Measurements from ENCODE around the gene TSHZ2. TPM values are rescaled to one million over a fixed set of nuclear protein-coding genes. Genes with fewer than 3 reads are reported as not detected.

The TSHZ2 gene
- total RNA-seq, 1 experiment from 2014 or later = not detected

- DNase-seq (ENCODE audit: low spot score) = no peak
- in situ Hi-C loops (cut with HindIII; ENCODE audit: low sequenced_read_pairs) = no loop called here
Observed at GRCh38 chr20:53141201-53142050, 169.3 kb downstream of the TSHZ2 start.

DNA sequence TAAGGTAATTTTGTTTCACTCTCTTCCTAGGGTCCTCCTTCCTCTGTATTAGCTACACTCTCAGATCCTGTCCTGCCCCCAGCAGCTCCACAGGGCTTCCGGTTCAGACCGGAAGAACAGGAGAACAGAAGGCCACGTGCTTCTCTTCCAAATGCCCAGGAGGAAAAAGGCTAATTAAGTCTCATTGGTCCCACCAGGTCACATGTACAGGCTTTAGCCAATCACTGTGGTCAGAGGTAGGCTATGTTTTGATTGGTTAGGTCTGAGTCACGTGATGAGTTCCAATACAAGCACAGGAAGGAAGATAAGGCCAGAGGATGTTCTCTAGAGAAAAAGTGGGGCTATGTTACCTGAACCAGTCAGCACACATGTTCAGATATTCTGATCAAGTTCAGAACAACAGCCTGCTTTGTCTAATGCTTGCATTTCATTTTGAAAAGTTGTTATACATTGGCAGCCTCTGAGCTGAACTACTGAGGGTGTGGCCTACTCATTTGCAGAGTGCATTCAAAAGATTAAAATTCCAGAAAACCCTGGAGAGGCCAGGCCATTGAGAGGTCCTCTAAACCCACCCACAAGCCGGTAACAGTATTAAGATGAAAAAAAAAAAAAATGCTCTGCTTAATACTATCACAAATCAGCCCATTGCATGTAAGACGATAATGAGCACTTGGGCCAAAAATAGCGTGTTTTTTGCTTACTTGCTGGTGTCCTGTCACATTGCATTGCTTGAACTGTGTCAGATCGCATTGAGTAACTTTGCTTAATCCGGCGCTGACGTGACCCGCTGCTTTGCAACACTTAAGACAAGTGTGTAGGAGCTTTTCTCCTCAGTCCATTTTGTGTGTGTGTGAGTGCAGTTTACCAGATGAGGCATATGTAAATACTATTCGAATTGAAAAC lies 170.3 kb downstream of the TSHZ2 start:
- no peak for DNase-seq (ENCODE audit: low spot score)
- in situ Hi-C loops (cut with HindIII; ENCODE audit: low sequenced_read_pairs) = no loop called here

DNA sequence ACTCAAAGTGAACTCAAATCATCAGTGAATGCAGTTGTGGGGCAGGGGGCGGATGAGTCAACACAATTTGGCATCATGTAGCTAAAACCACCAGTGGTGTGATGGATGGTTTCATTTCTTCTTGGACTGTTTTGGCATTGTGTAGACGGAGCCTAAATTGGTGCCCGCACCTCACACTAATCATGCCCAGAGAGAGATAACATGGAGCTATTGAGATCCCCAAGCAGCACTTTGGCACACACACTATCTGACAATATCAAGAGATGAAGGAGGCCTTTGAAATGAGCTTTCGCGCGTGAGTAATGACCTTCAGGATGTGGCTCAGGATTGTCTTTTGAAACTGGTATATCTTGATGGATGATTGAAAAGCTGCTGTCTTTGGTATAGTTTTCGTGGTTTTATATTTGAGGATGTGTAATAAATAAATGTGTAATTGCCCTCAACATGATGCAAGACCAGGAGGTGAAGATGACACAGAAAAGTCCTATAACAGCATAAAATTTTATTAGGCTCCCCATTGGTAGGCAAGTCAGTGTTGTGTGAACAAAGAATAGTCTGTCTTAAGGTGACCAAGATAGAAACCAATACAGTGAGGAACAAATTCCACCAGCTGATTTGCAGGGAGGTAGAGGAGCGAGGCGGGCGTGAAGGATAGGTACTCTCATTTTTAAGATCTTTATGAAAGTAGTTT lies 174.2 kb downstream of the TSHZ2 start:
- no peak for DNase-seq (ENCODE audit: low spot score)
- in situ Hi-C loops (cut with HindIII; ENCODE audit: low sequenced_read_pairs) = no loop called here

DNA sequence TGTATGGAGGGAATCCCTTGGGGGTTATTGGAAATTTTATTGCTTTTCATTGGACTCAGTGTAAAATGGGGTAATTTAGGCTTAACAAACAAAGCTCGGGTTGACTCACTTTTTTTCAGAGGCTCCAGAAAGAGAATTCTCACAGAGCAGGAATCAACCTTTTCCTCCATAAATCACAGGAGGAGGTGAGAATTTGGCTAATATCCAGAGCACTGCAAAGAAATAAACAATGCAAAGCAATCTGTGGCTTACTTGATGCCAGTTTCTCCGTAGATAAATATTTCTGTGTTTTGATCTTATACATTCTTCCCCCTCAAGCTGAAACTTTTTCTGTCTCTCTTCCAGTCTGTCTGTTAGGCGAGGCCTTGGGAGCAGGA lies 176.6 kb downstream of the TSHZ2 start:
- in situ Hi-C loops (cut with HindIII; ENCODE audit: low sequenced_read_pairs) = no loop called here
- DNase-seq (ENCODE audit: low spot score) = no peak

DNA sequence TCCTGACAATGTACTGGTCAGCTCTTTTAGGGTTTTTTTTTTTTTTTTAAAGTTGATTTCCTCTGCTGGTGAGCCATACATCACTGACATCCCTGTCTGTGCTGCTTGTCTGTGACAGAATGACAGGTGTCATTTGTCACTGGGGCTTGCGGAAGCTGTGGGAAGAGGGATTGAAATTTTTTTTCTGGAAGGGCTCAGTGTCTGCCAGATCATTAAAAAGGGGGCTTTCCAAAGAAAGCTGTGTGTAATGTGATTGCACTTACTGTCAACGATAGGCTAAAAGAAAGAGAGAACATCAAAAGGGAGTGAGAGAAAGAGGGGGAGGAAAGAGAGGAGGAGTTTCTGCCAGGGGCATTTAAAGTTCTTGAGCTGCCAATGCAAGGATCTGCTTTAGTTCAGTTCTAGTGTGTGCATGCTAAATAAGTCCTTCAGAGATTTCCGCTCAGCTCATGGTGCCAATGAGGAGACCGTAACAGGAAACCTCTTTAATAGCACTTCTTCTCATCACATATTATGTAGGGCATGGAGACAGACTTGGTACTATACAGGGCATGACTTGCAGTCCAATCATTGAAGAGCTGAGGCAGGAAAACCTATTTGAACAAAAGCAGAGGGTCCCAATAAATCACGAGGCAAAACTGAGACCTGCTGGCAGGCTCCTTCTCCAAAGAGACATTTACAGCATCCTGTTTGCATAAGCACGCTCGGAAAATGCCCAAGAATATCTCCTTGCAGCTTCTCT lies 177.2 kb downstream of the TSHZ2 start:
- DNase-seq (ENCODE audit: low spot score) = no peak
- in situ Hi-C loops (cut with HindIII; ENCODE audit: low sequenced_read_pairs) = no loop called here

- in situ Hi-C loops (cut with HindIII; ENCODE audit: low sequenced_read_pairs) = no loop called here
Observed at GRCh38 chr20:53149890-53150205, 177.7 kb downstream of the TSHZ2 start.

DNA sequence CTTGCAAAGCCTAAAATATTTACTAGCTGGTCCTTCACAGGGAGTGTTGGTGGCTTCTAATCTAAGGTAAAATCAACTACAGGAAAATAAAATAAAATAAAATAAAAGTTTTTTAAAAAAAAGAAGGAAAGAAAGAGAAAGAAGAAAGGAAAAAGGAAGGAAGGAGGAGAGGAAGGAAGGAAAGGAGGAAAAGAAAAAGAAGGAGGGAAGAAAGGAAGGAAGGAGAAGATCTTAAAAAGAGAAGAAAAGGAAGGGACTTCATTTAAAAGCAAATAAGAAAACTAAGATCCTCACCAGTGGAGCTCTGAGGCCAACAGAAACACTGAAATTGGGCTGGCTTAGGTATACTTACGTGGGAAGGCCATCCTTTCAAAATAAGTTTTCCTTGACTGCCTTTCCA lies 178.4 kb downstream of the TSHZ2 start:
- no peak for DNase-seq (ENCODE audit: low spot score)
- in situ Hi-C loops (cut with HindIII; ENCODE audit: low sequenced_read_pairs) = no loop called here

More at GRCh38 chr20:53149890-53150205, 177.7 kb downstream of the TSHZ2 start:
- no peak for DNase-seq (ENCODE audit: low spot score)

DNA sequence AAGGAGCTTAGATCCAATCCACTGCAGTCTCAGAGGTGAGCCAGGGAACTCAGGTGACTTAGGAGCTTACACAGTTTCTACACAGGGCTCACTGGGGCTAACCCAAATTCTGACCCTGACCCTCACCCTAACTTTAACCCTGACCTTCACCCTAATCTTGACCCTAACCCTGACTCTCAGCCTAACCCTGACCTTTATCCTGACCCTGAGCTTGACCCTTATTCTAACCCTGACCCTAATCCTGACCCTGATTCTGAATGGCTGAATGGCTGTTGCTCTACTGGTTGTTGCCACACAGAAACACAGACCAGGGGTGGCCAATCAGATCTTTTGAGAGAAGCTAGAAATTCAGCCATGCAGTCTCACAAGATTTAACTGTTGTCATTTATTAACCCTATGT lies 180.1 kb downstream of the TSHZ2 start:
- no peak for DNase-seq (ENCODE audit: low spot score)
- in situ Hi-C loops (cut with HindIII; ENCODE audit: low sequenced_read_pairs) = no loop called here

- in situ Hi-C loops (cut with HindIII; ENCODE audit: low sequenced_read_pairs) = no loop called here
- no peak for DNase-seq (ENCODE audit: low spot score)
Observed at GRCh38 chr20:53154540-53154939, 182.4 kb downstream of the TSHZ2 start.

GRCh38 chr20:53157443-53158408 lies 185.6 kb downstream of the TSHZ2 start:
- peak; percentile 28 for DNase-seq (ENCODE audit: low spot score)
- in situ Hi-C loops (cut with HindIII; ENCODE audit: low sequenced_read_pairs) = no loop called here

DNA sequence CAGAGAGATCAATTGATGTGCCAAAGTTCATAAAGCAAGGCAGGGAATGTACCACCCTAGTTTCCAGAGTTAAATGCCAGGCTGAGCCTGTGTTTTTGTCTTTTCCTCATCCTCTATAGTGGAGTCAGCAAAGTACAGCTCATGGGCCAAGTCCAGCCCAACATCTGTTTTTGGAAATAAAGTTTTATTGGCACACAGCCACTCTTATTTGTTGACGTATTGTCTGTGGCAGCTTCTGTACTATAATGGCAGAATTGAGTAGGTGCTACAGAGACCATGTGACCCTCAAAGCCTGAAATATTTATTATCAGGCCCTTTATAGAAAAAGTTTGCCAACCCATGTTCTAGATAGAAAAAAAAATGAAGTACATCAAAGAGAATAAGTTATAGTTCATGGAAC lies 187.0 kb downstream of the TSHZ2 start:
- in situ Hi-C loops (cut with HindIII; ENCODE audit: low sequenced_read_pairs) = no loop called here
- DNase-seq (ENCODE audit: low spot score) = no peak

DNA sequence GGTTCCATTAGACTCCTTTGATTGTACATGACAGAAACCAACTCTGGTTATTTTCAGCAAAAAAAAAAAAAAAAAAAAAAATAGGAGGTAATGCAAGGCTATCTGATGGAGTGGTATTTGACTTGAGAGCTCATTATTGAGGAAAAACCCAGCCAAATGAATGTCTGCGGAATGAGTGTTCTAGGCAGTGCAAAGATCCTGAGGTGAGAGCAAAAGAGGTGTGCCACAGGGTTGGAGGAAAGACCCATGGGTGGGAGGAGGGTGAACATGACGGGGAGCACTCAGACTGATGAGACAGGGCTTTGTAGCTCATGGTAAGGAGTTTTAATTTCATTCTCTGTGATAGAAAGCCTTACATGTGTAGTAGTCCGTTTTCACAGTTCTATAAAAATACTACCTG lies 188.9 kb downstream of the TSHZ2 start:
- no peak for DNase-seq (ENCODE audit: low spot score)
- in situ Hi-C loops (cut with HindIII; ENCODE audit: low sequenced_read_pairs) = no loop called here

DNA sequence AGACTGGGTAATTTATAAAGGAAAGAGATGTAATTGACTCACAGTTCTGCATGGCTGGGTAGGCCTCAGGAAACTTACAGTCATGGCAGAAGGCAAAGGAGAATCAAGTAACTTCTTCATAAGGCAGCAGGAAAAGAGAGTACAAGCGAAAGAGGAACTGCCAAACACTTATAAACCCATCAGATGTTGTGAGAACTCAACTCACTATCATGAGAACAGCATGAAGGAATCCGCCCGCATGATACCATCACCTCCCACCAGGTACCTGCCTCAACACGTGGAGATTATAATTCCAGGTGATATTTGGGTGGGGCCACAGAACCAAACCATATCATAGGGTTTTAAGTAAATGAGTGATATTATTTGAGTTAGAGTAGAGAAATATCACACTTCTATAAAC lies 189.3 kb downstream of the TSHZ2 start:
- in situ Hi-C loops (cut with HindIII; ENCODE audit: low sequenced_read_pairs) = no loop called here
- DNase-seq (ENCODE audit: low spot score) = no peak

DNA sequence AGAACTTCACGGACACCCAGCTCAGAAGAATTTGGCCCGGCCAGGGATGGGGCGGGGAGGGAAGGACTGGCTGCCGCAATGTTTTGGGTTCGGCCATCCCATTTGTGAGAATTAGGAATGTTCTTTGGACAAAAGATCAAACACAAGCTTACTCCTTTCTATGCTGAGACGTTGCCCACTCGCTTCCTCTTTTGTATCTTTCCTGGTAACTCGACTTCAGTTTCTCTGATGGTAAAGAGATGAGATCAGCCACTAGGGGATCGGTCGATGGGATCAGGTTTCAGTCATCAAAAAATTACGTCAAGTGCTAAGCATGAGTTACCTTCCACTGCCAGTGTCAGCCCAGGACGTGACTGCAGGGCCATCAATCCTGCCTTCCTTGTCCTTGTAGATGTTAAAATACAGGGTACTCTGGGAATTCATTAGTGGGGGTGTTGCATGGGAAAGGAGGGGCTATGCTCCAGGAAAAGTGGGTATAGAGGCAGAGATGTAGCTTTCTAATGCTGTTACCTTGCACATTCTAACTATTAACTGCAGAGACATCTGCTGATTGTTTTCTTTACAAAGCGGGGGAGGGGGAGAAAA lies 190.2 kb downstream of the TSHZ2 start:
- in situ Hi-C loops (cut with HindIII; ENCODE audit: low sequenced_read_pairs) = no loop called here
- DNase-seq (ENCODE audit: low spot score) = no peak

DNA sequence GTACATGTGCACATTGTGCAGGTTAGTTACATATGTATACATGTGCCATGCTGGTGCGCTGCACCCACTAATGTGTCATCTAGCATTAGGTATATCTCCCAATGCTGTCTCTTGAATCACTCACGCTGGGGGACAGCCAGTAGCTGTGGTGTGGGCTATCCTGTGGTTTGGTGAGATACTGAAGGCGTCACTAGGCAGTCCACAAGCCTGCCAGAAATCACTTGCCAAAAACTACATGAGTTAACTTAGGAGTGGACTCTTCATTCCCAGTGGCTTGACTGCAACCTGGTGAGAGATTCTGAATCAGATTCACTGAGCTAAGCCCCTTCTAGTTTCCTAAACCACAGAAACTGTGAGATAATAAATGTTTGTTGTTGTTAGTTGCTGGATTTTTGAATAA lies 191.3 kb downstream of the TSHZ2 start:
- in situ Hi-C loops (cut with HindIII; ENCODE audit: low sequenced_read_pairs) = no loop called here
- no peak for DNase-seq (ENCODE audit: low spot score)

GRCh38 chr20:53164072-53164471 lies 191.9 kb downstream of the TSHZ2 start:
- in situ Hi-C loops (cut with HindIII; ENCODE audit: low sequenced_read_pairs) = no loop called here
- DNase-seq (ENCODE audit: low spot score) = no peak

GRCh38 chr20:53165452-53165851 lies 193.3 kb downstream of the TSHZ2 start:
- in situ Hi-C loops (cut with HindIII; ENCODE audit: low sequenced_read_pairs) = no loop called here
- DNase-seq (ENCODE audit: low spot score) = no peak

DNA sequence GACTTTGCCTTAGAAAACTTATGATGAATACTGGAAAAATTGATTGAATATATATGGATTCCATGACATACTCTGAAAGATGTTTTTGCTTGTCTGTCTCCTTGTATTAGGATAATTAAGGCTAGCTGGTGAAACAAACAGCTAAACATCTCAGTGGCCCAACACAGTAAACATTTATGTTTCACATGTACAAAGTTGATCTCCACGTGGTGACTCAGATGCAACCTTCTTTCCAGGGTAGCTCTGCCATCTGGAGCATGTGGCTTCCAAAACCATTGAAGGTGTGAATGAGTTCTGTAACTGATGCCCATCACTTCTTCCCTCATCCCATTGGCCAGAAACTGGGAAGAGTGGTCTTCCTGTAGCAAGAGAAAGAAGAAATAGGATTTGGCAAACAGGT lies 196.3 kb downstream of the TSHZ2 start:
- in situ Hi-C loops (cut with HindIII; ENCODE audit: low sequenced_read_pairs) = no loop called here
- no peak for DNase-seq (ENCODE audit: low spot score)
